MM.1S (cell line): ENCODE results near the gene ABHD1.

ENCODE experiments used
- EZH2 ChIP-seq: fragments of 300-600 bp; sonication (generic); optimal IDR thresholded peaks from 2 replicates; pipeline ENCODE3; 2017; ENCODE audit warnings: low read depth, mild to moderate bottlenecking, antibody characterized with exemption, low read length, mixed read lengths
- EZH2phosphoT487 ChIP-seq: fragments of 300-600 bp; sonication (generic); IDR thresholded peaks from 2 replicates; pipeline ENCODE4 v1.6.1; 2018; ENCODE audit warnings: antibody characterized with exemption, low read length
- TF ChIP-seq, protein P1 (sequence below): fragments of 300-600 bp; sonication (generic); IDR thresholded peaks from 2 replicates; pipeline ENCODE4 v1.5.1; 2016; ENCODE audit warnings: antibody characterized with exemption, low read length, mixed read lengths

DNA sequence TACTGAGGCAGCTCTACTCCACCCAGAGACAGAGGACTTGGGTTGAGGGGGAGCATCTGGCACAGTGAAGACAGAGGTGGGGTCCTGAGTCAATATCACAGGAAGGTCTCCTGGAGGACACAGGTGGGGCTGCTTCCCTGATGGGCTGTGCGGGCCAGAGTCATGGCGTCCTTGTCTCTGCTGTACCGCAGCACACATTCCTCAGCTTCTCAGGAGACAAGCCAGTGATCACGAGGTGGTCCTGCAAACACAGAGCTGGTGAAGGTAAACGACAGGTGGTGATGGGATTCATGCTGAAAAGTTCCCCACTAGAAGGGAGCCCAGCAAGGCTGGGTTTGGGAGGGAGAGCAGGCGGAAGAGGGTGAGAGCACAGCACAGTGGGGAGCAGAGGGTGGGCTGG, 34.9 kb downstream of the ABHD1 start:
- TF ChIP-seq, protein P1, sequence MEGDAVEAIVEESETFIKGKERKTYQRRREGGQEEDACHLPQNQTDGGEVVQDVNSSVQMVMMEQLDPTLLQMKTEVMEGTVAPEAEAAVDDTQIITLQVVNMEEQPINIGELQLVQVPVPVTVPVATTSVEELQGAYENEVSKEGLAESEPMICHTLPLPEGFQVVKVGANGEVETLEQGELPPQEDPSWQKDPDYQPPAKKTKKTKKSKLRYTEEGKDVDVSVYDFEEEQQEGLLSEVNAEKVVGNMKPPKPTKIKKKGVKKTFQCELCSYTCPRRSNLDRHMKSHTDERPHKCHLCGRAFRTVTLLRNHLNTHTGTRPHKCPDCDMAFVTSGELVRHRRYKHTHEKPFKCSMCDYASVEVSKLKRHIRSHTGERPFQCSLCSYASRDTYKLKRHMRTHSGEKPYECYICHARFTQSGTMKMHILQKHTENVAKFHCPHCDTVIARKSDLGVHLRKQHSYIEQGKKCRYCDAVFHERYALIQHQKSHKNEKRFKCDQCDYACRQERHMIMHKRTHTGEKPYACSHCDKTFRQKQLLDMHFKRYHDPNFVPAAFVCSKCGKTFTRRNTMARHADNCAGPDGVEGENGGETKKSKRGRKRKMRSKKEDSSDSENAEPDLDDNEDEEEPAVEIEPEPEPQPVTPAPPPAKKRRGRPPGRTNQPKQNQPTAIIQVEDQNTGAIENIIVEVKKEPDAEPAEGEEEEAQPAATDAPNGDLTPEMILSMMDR = no peak
- TF ChIP-seq EZH2 (no peak), EZH2phosphoT487 (no peak)
